IPS DF 4.7 (cell line): Measurements from ENCODE around the gene TUBD1.
"Not testable (repeated sequence)": the region's sequence is repeated elsewhere in the genome, so short reads cannot be mapped to it uniquely, and the experiment has no call there.

Experiments
- DNase-seq: peaks from one replicate; pipeline ENCODE4 v3.0.0-alpha.2; 2013; ENCODE audit warnings: low spot score; ENCODE audit errors: extremely low read depth

The TUBD1 gene, protein sequence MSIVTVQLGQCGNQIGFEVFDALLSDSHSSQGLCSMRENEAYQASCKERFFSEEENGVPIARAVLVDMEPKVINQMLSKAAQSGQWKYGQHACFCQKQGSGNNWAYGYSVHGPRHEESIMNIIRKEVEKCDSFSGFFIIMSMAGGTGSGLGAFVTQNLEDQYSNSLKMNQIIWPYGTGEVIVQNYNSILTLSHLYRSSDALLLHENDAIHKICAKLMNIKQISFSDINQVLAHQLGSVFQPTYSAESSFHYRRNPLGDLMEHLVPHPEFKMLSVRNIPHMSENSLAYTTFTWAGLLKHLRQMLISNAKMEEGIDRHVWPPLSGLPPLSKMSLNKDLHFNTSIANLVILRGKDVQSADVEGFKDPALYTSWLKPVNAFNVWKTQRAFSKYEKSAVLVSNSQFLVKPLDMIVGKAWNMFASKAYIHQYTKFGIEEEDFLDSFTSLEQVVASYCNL

DNA sequence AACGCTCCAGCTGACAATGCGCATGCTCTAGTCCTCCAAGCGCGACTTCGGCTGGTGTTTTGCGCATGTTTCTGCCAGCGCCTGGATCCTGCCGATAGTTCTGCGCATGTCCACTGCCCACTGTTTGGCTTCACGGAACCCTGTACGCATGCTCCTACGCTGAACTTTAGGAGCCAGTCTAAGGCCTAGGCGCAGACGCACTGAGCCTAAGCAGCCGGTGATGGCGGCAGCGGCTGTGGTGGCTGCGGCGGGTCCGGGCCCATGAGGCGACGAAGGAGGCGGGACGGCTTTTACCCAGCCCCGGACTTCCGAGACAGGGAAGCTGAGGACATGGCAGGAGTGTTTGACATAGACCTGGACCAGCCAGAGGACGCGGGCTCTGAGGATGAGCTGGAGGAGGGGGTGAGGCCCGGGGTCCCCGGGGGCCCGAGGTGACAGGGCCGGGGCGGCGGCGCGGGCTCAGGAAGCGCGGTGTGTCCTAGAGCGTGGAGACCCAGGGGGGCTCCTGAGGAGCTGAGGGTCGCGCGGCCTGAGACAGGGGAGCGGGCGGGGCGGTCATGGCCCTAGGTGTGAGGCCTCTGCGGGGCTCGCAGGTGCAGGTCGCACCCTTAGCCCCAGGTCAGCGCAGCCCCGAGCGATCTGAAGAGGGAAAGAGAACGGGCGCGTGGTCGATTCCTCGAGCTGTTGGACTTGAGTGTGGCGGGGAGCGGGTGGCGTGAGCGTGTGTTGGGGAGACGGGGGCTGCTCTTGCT is at the start of gene TUBD1, which contains the start of gene RPS6KB1:
TUBD1 (minus strand) TSS at position 20 of the 752 bp plus-strand sequence. CDS start 1,941 bp downstream, outside the sequence.
RPS6KB1 (plus strand) TSS at position 198 of the 752 bp plus-strand sequence; CDS start at position 262, 64 bp downstream.
- peak; percentile 99 for DNase-seq

DNA sequence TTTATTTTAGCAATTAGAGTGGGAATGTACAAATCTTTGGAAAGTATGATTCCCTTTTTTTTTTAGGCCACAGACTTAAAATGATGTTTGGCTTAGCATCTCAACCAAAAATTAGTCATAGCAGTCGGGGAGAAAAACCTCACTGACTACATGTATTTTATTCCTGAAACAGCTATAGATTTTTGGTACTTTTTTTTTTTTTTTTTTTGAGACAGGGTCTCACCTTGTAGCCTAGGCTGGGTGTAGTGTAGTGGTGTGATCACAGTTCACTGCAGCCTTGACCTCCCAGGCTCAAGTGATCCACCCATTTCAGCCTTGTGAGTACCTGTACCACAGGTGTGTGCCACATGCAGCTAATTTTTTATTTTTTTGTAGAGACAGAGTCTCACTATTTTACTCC is 48.4 kb upstream of the TUBD1 start:
- no peak for DNase-seq

DNA sequence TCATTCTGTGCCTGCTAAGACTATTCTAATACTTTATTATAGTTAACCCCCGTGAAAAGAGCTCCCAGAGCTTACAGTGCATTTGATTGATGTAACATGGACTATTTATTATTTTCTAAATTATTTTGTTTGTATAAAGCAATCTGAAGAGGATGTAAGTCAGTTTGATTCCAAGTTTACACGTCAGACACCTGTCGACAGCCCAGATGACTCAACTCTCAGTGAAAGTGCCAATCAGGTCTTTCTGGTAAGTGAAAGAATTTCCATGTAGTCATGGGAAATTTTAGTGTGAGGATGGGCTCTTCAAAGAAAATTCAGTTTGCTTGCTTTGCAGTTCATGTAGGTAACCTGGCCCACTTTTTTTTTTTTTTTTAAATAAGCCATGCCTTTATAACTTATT is 48.0 kb upstream of the TUBD1 start:
- DNase-seq = not testable (repeated sequence)

DNA sequence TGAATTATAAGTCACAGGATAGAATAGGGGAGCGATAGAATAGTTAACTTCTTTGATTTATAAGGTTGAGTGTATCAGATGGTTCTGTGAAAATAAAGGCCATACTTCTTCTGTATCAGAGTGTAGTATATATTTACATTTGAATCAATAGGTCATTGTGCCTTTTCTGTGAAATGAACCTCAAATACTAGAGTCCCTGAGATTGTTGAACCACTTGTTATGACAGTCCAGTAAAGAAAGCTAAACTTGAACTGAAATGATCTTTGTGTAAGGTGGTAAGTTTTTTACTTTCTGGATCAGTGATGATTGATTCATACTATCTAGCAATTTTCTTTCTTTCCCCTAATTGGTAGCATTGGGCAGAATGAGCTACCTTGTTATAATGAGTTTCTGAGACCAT is 40.6 kb upstream of the TUBD1 start:
- DNase-seq = not testable (repeated sequence)

DNA sequence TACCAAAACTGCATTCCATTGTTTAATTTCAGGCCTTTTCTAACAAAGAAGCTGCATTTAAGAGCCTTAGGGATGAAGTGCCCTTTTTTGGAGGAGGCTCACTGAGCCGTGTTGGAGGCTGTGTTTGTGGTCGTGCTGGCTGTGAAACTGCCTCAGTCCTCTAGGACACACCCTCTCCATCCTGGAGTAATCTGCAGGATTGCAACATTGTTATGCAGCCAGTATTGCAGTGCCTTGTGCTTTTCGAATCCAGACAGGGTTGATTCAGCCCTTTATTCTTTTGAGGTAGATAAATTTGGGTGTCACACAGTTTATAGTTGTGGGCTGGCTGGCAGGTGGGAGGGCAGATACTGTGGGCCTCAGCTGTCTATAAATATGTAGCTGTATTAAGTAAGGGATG is 38.0 kb upstream of the TUBD1 start:
- DNase-seq = not testable (repeated sequence)

DNA sequence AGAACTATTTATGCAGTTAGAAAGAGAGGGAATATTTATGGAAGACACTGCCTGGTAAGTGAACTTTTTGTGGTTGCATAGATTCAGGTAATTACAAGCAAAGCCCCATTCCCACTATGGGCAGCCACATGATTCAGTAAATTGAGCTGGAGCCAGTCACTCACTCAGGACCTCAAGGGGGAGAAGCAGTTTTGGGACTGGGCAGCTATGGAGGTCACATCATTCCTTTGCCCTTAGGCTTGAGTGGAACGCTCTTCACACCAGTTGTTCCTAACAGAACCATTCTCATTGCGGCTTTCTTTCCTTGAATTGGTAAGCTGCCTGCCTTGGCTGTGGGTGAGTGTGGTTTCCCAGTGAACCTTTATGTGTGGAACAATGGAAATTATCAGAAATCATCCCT is 37.4 kb upstream of the TUBD1 start:
- not testable (repeated sequence) for DNase-seq

DNA sequence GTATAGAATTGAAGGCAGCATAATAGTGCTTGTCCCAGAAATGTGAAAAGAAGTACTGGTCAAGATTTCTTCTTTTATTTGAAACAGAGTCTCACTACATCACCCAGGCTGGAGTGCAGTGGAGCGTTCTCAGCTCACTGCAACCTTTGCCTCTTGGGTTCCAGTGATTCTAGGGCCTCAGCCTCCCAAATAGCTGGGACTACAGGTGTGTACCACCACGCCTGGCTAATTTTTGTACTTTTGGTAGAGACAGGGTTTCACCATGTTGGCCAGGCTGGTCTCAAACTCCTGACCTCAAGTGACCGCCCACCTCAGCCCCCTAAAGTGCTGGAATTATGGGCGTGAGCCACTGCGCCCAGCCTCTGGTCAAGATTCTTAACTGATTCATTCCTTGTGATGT is 27.9 kb upstream of the TUBD1 start:
- not testable (repeated sequence) for DNase-seq

DNA sequence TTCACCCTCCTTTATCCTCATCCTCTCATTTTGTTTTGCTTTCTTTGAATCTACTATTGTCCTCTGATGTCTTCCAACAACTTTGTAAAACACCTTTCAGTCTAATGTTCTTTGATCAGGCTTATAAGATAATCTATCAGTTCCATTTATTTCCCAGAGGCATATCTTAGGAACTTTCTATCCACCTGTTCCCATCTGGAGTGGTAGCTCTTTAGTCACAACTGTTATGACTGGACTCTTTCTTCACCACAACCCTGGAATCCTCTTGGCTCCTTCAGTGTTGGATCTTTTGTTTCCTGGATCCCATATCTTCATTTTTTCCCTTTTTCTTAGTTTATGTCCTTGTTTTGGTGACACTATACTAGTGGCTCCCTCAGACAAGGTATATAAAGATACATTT is 23.7 kb upstream of the TUBD1 start:
- DNase-seq = no peak

DNA sequence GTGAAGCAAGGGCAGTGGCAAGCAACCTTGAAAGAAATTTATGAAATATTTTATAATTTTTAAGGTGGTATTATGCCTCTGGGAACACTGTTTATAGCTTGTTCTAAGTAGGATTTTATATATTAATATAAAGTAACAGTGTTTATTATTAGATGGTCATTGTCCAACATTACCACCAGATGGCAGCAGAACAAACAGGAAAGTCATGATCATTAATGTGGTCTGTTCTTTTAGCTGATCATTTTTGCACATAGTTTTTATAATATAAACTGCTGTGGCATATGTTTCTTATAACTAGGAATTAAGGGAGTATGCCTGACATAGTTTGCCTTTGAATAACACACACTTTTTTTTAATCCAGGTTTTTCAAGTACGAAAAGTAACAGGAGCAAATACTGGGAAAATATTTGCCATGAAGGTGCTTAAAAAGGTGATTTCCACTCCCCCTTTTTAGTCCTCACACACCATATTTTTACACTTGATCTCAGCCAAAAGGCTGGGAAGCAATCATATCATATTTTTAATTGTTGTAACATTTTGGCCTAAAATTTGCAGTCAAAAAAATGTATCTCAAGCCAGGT is 21.6 kb upstream of the TUBD1 start:
- DNase-seq = no peak

DNA sequence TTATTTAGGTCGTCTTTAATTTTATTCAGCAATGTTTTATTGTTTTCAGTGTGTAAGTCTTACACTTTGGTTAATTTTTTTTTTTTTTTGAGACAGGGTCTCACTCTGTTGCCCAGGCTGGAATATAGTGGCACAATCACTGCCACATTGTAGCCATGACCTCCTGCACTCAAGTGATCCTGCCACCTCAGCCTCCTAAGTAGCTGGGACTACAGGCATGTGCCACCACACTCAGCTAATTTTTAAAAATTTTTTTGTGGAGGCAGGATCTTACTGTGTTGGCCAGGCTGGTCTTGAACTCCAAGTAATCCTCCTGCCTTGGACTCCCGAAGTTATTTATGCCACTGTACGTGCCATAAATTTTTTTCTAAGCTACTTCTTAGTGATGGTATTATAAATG is 14.7 kb upstream of the TUBD1 start:
- DNase-seq = no peak

DNA sequence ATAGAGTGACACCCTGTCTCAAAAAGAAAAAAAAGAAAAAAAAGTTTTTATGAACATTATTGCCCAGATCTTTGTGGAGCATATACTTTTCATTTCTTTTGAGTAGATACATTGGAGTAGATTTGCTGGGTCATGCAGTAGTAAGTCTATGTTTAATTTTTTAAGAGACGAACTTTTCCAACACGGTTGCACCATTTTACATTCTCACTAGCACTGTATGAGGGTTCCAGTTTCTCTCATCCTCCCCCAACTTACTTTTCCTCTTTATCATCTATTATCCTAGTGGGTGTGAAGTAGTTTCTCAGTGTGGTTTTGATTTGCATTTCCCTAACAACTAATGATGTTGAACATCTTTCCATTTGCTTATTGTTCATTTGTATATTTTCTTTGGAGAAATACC is 10.7 kb upstream of the TUBD1 start:
- no peak for DNase-seq

DNA sequence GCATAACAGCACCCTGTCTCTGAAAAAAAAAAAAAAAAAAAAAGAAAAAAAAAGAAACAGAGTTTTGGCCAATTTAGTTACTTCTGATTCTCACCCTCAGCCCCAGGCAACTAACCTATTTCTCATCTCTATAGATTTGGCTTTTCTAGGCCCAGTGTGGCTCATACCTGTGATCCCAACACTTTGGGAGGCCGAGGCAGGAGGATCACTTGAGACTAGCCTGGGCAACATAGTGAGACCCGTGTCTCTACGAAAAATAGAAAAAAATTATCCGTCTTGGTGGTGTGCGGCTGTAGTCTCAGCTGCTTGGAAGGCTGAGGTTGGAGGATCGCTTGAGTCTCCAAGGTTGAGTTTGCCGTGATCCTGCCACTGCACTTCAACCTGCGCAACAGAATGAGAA is 8.9 kb upstream of the TUBD1 start:
- no peak for DNase-seq

DNA sequence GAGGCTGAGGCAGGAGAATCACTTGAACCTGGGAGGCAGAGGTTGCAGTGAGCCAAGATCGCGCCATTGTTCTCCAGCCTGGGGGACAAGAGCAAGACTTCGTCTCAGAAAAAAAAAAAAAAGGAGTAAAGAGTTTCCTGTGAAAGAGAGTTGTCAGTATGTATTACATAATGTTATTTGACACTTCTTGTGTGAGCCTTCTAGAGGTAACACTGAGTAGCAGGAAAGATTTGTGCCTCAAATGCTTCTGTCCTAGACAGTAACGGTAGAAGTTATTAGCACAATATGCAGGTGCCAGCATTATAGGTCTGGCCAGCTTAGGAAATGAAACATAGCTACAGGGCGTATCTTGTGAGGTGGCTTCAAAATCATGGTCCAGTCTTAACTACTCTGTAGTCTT is 6.4 kb upstream of the TUBD1 start:
- no peak for DNase-seq

DNA sequence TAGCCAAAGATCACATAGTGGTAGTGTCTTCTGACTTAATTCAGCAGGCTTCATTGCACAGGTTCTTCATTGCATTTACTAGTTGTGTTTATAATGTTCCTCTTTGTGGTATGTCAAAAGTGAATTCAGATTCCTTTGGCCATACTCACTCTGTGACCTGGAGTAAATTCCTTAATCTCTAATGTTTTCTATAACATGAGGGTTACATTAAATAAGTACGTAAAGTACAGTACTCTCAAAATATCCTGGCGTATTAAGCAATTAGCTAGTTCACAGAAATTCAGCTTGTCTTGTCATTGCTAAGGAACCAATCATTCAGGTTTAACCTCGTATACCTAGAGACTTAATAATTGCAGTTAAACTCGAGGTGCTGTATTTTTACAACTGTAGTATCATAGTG is 4.3 kb upstream of the TUBD1 start:
- DNase-seq = no peak

DNA sequence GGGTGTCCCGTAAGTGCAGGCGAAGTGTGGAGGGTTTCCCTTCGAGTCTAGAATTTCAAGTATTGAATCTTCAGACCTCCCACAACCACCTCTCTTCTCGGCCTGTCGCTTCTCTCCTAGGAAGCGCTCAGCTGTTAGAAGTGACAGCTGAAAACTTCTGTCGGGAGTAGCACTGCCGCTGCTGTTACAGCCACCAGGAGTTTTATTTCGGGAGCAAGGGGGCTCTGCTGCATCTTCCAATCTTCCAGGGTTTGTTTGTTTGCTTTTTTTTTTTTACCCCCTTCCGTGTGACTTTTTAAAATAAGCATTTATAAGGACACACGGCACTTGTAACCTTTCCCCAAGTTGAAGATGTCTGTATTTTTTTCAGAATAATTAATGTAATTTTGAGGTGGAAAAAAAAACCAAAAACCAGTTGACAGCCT is 945 bp upstream of the TUBD1 start:
- no peak for DNase-seq

DNA sequence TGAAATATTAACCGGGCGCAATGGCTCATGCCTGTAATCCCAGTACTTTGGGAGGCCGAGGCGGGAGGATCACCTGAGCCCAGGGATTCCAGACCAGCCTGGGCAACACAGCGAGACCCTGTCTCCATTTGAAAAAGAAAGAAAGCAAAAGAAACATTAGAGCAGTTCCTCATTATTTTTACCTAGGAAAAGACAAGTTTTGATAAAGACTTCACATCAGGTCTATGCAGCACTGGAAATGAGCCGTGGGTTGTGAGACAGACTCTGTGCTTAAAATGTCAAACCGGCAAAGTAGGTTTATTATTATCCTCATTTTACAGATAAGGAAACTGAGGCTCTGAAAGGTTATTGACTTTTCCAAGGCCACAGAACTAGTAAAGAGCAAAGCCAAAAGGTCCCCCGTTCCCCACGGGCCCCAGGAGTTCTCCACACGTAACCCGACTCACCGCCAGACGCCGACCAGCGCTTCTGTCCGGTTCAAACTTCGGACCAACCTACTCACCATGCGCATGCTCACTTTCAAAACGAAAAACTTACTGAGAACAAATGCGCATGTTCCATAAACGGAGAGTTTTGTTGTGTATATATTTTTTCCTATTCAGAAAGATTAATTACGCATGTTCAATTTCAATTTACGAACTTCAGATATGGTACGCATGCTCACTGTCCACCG is 356 bp downstream of the TUBD1 start:
- no peak for DNase-seq

DNA sequence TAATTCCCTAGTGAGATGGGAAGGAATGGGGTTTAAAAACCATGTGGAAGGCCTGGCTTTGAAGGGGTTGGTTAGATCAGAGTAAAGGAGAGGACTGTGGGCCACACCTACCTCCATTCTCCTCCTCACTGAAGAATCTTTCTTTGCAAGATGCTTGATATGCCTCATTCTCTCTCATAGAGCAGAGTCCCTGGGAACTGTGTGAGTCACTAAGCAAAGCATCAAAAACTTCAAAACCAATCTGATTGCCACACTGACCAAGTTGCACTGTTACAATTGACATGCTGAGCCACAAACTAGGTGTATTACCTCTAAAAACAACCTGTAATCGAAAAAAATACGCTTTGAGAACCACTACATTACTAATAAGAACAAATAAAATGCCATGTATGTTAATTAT is 2.0 kb downstream of the TUBD1 start:
- DNase-seq = no peak

DNA sequence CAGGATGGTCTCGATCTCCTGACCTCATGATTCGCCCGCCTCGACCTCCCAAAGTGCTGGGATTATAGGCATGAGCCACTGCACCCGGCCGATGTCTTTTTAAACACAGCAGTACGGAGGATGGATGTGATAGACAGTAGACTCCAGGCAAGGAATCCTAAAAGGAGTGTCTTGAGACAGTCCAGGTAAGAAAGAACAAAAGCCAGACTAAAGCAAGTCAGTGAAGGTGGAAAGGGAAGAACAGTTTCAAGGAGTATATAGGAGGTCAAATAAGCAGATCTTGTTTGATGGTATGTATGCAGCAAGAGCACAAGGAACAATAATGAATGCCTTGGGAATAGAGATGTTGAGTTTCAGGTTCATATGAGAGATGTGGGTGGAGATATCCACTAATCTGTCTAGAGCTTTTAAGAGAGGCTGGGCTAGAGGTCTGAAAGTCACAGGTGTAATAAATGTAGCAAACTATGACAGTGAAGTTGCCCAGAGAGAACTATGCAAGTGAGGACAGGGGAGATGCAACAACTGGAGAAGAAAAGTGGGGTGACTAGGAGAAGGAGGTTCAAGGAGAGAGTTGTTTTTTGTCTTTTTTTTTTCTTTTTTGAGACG is 4.5 kb downstream of the TUBD1 start:
- DNase-seq = no peak

DNA sequence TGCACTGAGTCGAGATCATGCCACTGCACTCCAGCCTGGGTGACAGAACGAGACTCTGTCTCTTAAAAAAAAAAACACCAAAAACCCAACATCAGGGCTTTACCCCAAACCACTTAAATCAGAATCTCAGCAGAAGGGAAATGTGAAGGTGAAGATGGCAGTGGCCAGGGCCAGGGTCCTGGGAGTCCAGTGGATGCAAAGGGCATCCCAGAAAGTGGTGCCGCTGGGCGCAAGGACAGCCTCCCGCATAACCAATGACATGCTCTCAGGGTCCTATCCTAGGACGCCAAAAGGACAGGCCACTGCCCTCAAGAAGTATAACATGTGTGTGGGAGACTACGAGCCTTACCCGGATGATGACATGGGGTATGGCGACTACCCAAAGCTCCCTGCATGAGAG is 7.9 kb downstream of the TUBD1 start:
- DNase-seq = no peak

DNA sequence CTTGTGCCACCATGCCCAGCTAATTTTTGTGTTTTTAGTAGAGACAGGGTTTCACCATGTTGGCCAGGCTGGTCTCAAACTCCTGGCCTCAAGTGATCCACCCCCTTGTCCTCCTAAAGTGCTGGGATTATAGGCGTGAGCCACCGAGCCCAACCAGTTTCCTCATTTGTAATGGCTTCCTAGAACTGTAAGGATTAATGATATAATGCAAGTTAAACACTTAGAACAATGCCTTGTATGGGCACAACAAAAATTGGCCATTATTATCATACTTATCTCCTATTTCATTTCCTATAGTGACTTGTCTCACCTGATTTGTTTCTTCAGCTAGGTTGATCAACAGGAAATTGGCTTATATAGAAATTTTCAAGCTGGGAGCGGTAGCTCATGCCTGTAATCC is 14.1 kb downstream of the TUBD1 start:
- DNase-seq = no peak

DNA sequence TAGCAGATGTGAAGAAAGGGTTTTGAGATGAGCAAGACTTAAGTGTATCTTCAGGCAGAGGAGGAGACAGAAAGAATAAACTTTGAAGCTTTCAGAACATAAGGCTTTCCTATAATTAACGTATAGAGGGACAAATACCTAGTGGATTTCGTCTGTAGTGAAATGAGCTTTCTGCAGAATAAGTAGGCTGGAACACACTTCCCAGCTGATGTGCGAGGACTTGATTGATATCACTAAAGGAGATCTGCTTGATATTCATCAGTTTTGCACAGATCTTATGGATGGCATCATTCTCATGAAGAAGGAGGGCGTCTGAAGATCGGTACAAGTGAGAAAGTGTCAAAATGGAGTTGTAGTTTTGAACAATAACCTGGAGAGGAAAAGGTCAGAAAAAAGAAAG is 14.8 kb downstream of the TUBD1 start:
- DNase-seq = no peak
